Keratinocyte (primary cell): ENCODE data around the gene SBSN. TPM values are rescaled to one million over a fixed set of nuclear protein-coding genes. Genes with fewer than 3 reads are reported as not detected.

Experiments
- DNase-seq: peaks from one replicate; pipeline ENCODE4 v3.0.0-alpha.2; 2011; ENCODE audit warnings: low read depth, missing footprints, low spot score
- FAIRE-seq: peaks from 2 replicates; lab custom pipeline; 2011; peaks lifted over from hg19 to GRCh38; lab: Jason Lieb, UNC
- H2AFZ ChIP-seq: 2 replicates; pipeline ENCODE4 v1.6.0; 2012; ENCODE audit warnings: low read length, control low read depth, inconsistent platforms; ENCODE audit not compliant: control insufficient read depth
- H3K27ac ChIP-seq: 2 replicates; pipeline ENCODE4 v1.5.1; 2011; ENCODE audit warnings: low read length; ENCODE audit not compliant: control insufficient read depth, insufficient read depth
- H3K27me3 ChIP-seq: 3 replicates; pipeline ENCODE4 v1.6.0; 2011; ENCODE audit warnings: low read length; ENCODE audit not compliant: control insufficient read depth, insufficient read depth; ENCODE audit errors: extremely low read depth
- H3K36me3 ChIP-seq, 2 experiments: 2 replicates in 1 of 2; 3 replicates in 1 of 2; pipeline ENCODE4 v1.5.1; 2011; ENCODE audit warnings: low read length in 2 of 2, mild to moderate bottlenecking in 1 of 2; ENCODE audit not compliant: control insufficient read depth in 2 of 2, insufficient read depth in 2 of 2; ENCODE audit errors: extremely low read depth in 1 of 2
- H3K4me1 ChIP-seq: 3 replicates; pipeline ENCODE4 v1.5.1; 2011; ENCODE audit warnings: low read length; ENCODE audit not compliant: control insufficient read depth, insufficient read depth; ENCODE audit errors: extremely low read depth
- H3K4me2 ChIP-seq: 3 replicates; pipeline ENCODE4 v1.6.0; 2011; ENCODE audit warnings: low read depth, low read length; ENCODE audit not compliant: control insufficient read depth, insufficient read depth; ENCODE audit errors: extremely low read depth
- H3K4me3 ChIP-seq, 3 experiments: fragments of 200-600 bp in 1 of 3; sonication (generic) in 1 of 3; 2 replicates in 2 of 3; 3 replicates in 1 of 3; pipeline ENCODE4 v1.5.1; 2011 to 2016; ENCODE audit warnings: low read length in 3 of 3, mild to moderate bottlenecking in 3 of 3, control low read depth in 2 of 3, inconsistent platforms in 1 of 3, low read depth in 1 of 3, mixed read lengths in 1 of 3, mixed run types in 1 of 3, moderate library complexity in 1 of 3; ENCODE audit not compliant: control insufficient read depth in 2 of 3, insufficient read depth in 2 of 3; ENCODE audit errors: extremely low read depth in 1 of 3
- H3K79me2 ChIP-seq: 2 replicates; pipeline ENCODE4 v1.6.0; 2012; ENCODE audit warnings: low read length; ENCODE audit not compliant: control insufficient read depth, insufficient read depth
- H3K9ac ChIP-seq: 3 replicates; pipeline ENCODE4 v1.6.0; 2011; ENCODE audit warnings: low read length; ENCODE audit not compliant: control insufficient read depth, insufficient read depth; ENCODE audit errors: extremely low read depth
- H3K9me1 ChIP-seq: 3 replicates; pipeline ENCODE4 v1.6.0; 2011; ENCODE audit warnings: low read length; ENCODE audit not compliant: control insufficient read depth, insufficient read depth; ENCODE audit errors: extremely low read depth
- H3K9me3 ChIP-seq: 2 replicates; pipeline ENCODE4 v1.5.1; 2012; ENCODE audit warnings: low read depth, low read length; ENCODE audit not compliant: control insufficient read depth
- H4K20me1 ChIP-seq: 3 replicates; pipeline ENCODE4 v1.6.0; 2011; ENCODE audit warnings: low read length; ENCODE audit not compliant: control insufficient read depth, insufficient read depth; ENCODE audit errors: extremely low read depth
- CTCF ChIP-seq, 3 experiments: IDR thresholded peaks in 1 of 3; conservative IDR thresholded peaks in 1 of 3; optimal IDR thresholded peaks in 1 of 3; 2 replicates in 2 of 3; 3 replicates in 1 of 3; pipeline versions ENCODE3 to v1.5.1; 2011; ENCODE audit warnings: low read length in 3 of 3, mild to moderate bottlenecking in 3 of 3, moderate library complexity in 2 of 3, control low read depth in 1 of 3, inconsistent platforms in 1 of 3; ENCODE audit not compliant: insufficient read depth in 2 of 3; ENCODE audit errors: extremely low read depth in 1 of 3
- EZH2 ChIP-seq: IDR thresholded peaks from one replicate; pipeline ENCODE4 v1.6.1; 2012; ENCODE audit warnings: inconsistent platforms, mild to moderate bottlenecking, low read length, moderate library complexity
- dilution Hi-C: fragments of 300-500 bp; cut with MboI; formaldehyde crosslinking; loops from one replicate; pipeline ENCODE4 v1.7.0; 2020; ENCODE audit warnings: low sequenced_read_pairs; ENCODE audit not compliant: extremely low pct_ligation_motif_present
- polyA plus RNA-seq, 5 experiments: library from polyadenylated mRNA; depleted of rRNA in 3 of 5; stranded (reverse) in 3 of 5; stranded (forward) in 1 of 5; unstranded in 1 of 5; fragments of >200 nt; gene quantifications; 1 replicate in 1 of 5; 2 replicates in 3 of 5; 3 replicates in 1 of 5; pipeline versions ENCODE4 v1.2.1 to v1.2.3, GENCODE V29; 2011 to 2012; ENCODE audit warnings: missing spikeins in 2 of 5, low read depth in 1 of 5, low replicate concordance in 1 of 5

The SBSN gene
- polyA plus RNA-seq, 1 donor (not counting 4 experiments of a cell fraction or from before 2014, with no cell fraction given), result 49.0 TPM

DNA sequence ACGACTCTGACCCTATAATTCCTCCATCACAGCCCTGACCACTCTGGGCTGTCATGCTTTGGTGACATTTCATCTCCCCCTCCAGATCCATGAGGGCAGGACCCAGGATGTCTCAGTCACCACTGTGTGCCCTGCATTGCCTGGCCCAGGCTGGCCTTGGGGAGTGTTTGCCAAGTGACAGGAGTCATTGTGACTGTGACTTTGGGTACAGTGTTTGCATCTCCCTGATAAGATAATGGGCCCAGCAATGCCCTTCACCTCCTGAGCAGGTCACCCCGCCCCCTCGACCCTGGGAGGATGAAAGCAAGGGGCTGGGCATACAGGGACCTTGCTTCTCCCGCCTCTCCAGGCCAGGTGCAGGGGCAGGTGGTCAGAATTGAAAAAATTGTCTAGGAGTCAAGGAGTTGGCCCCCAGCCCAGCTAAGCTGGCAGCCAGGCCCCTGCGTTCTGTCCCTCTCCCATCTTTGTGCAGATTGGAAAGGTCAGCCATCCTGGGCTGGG is 41.2 kb upstream of the SBSN start:
- Histone ChIP-seq H4K20me1 (no peaks in the 10 kb centered on the region), H3K79me2 (no peaks in the 10 kb centered on the region), H3K9me1 (no peaks in the 10 kb centered on the region), H3K9me3 (no peaks in the 10 kb centered on the region), H3K27me3 (no peaks in the 10 kb centered on the region), H3K36me3 (no peaks in the 10 kb centered on the region), H3K9ac (no peak overlapping the region), H3K27ac (no peak overlapping the region), H3K4me1 (no peaks in the 10 kb centered on the region), H3K4me2 (no peak overlapping the region), H2AFZ (no peak overlapping the region), H3K4me3 (no peak overlapping the region)
- FAIRE-seq (no peak), DNase-seq (no peak)
- dilution Hi-C loops, result no loop called here
- TF ChIP-seq CTCF (optimal IDR thresholded peaks at IDR 0.05 in 1 of 3, IDR thresholded peaks at IDR 0.05 in 1 of 3, conservative IDR thresholded peaks at IDR 0.05 in 1 of 3; ENCODE audit: extremely low read depth in 1 of 3, insufficient read depth in 2 of 3, low read length in 3 of 3) (no peak), EZH2 (no peak)

DNA sequence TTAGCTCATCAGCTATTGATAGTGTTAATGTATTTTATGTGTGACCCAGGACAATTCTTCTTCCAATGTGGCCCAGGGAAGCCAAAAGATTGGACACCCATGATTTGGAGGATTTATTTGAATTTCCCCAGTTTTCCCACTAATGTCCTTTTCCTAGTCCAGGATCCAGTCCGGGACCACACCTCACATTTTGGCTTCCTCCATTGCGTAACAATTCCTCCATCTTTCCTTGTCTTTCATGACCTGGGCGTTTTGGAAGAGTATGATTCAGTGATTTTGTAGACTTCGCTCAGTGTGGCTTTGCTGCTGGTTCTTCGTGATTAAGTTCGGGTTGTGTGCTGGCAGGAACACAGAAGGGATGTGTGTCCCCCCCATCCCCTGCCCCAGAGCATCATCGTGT is 38.6 kb upstream of the SBSN start:
- FAIRE-seq, result no peak
- no peak overlapping the region for H3K9ac ChIP-seq

More for the DNA sequence above, 38.6 kb upstream of the SBSN start:
- H3K27me3 ChIP-seq, result no peaks in the 10 kb centered on the region
- H3K79me2 ChIP-seq, result no peaks in the 10 kb centered on the region
- no peak overlapping the region for H2AFZ ChIP-seq
- no peak for DNase-seq
- H3K9me3 ChIP-seq, result no peaks in the 10 kb centered on the region
- H3K4me1 ChIP-seq, result no peaks in the 10 kb centered on the region
- no peak overlapping the region for H3K4me3 ChIP-seq
- TF ChIP-seq EZH2 (no peak), CTCF (optimal IDR thresholded peaks at IDR 0.05 in 1 of 3, IDR thresholded peaks at IDR 0.05 in 1 of 3, conservative IDR thresholded peaks at IDR 0.05 in 1 of 3; ENCODE audit: extremely low read depth in 1 of 3, insufficient read depth in 2 of 3, low read length in 3 of 3) (no peak)
- dilution Hi-C loops, result no loop called here
- H3K36me3 ChIP-seq, result no peaks in the 10 kb centered on the region
- H3K9me1 ChIP-seq, result no peaks in the 10 kb centered on the region
- no peak overlapping the region for H3K4me2 ChIP-seq
- no peaks in the 10 kb centered on the region for H4K20me1 ChIP-seq
- H3K27ac ChIP-seq, result no peak overlapping the region
